GM18526 (cell line): ENCODE results near the gene FRMD8.

ENCODE experiments used
- POLR2A ChIP-seq: IDR thresholded peaks from 3 replicates; pipeline ENCODE4 v1.6.1; 2011; ENCODE audit not compliant: insufficient read length; ENCODE audit errors: extremely low read depth

Gene FRMD8

GRCh38 chr11:65454696-65455456 is 68.4 kb downstream of the FRMD8 start:
- peak; percentile 92 for TF ChIP-seq POLR2A

- no peak for TF ChIP-seq POLR2A
Measured at GRCh38 chr11:65456418-65456817, 70.0 kb downstream of the FRMD8 start.

GRCh38 chr11:65459552-65459951 is 73.1 kb downstream of the FRMD8 start:
- TF ChIP-seq POLR2A = no peak
